ENCODE measurements around the gene GGA2.
"Not testable (repeated sequence)": the region's sequence is repeated elsewhere in the genome, so short reads cannot be mapped to it uniquely, and the experiment has no call there.

GGA2 gene

DNA sequence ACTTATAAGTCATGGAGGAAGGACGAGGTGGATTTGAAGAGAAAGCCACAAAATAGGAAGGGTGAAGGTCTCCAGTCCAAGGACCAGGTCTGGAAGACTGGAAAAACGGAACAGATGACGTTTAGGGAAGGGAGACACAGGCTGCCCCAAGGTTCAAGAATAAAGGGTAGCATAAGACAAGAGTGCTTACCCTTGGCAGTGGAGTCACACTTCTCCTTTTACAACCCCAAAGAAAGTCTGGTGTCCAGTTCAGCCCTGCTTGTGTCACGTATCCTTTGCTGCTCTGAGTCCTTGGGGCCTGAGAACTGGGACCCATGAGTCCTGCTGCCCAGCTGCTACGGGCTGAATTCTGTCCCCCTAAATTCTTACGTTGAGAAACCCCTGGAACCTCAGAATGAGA is 13.0 kb upstream of the GGA2 start:
- no peak for DNase-seq

DNA sequence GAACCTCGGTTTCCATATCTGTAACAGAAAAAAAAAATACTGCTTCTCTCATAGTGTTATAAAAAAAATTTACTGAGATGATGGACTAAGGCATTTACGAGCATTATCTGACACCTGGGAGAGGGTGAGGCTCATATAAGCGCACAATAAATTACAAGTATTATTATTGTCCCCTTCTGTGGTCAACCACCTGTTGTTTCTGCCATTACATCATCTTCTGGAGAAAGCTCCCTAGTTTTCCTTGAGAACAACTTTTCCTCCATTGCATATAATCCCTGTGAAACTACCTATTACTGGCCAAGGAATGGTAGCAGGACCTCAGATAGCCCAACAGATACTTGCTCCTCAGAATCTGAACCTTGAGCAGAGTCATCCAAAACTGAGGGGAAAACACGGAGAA is 11.7 kb upstream of the GGA2 start:
- DNase-seq, result no peak

DNA sequence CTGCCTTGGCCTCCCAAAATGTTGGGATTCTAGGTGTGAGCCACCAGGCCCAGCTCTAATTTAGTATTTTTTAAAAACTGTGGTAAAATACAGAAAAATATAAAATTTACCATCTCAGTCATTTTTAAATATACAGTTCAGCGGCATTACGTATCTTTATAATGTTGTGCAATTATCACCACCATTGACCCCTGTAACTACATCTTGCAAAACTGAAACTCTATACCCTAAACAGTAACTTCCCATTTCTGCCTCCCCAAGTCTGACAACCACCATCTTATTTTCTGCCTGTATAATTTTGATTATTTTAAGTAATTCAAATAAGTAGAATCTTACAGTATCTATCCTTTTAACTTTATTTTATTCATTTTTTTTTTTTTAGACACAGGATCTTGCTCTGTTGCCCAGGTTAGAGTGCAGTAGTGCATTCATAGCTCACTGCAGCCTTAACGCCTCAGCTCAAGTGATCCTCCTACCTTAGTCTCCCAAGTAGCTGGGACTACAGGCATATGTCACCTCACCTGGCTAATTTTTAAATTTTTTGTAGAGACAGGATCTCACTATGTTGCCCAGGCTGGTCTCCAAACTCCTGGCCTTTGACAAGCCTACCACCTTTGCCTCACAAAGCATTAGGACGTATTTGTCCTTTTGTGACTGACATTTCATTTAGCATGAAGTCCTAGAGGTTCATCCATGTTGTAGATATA is 10.9 kb upstream of the GGA2 start:
- DNase-seq, result no peak

DNA sequence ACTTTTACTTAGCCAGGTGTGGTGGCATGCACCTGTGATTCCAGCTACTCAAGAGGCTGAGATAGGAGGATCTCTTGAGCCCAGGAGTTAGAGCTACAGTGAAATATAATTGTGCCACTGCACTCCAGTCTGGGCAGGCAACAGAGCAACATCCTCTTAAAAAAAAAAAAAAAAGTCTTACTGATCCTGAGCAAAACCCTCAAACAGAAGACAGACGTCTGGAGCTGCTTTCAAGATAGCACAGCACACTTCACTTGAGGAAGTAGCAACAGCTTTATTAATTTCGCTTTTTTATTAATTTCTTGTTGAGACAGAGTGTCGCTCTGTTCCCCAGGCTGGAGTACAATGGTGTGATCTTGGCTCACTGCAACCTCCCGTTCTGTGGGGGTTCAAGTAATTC is 10.2 kb upstream of the GGA2 start:
- DNase-seq, result no peak

DNA sequence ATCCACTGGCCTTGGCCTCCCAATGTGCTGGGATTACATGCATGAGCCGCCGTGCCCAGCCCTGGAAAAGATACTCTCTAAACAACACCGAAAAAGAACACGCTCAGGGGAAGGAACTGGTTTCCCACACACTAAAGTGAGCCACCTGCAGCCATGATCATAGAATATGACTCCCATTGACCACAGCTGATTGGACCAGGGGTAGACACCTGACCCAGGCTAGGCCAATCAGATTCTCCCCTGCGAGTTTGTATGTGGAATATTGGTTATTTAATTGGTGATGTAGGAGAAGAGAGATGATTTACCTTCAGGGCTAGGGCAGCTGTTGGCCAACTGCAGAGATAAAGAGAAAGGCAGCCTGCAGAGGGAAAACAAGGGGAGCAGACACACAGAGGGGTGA is 9.0 kb upstream of the GGA2 start:
- DNase-seq, result peak; percentile 12

DNA sequence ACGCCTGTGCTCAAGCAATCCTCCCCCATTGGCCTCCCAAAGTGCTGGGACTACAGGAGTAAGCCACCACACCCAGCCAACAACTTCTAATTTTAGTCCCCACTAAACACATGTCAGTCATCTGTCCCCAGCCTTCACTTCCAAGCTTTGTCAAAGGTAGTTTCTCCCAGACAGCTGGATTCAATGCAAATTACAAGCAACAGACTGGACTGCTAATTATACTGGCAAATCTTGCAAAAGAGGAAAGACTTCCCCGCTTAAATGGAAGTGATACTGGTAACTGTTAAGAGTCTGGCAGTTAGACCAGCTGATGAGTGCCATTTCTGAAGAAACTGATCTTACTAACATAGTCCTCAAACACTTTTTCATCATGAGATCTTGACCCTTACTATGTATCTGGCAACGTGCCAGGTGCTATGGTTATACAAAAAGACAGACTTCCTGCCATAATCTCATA is 8.2 kb upstream of the GGA2 start:
- peak; percentile 95 for DNase-seq

DNA sequence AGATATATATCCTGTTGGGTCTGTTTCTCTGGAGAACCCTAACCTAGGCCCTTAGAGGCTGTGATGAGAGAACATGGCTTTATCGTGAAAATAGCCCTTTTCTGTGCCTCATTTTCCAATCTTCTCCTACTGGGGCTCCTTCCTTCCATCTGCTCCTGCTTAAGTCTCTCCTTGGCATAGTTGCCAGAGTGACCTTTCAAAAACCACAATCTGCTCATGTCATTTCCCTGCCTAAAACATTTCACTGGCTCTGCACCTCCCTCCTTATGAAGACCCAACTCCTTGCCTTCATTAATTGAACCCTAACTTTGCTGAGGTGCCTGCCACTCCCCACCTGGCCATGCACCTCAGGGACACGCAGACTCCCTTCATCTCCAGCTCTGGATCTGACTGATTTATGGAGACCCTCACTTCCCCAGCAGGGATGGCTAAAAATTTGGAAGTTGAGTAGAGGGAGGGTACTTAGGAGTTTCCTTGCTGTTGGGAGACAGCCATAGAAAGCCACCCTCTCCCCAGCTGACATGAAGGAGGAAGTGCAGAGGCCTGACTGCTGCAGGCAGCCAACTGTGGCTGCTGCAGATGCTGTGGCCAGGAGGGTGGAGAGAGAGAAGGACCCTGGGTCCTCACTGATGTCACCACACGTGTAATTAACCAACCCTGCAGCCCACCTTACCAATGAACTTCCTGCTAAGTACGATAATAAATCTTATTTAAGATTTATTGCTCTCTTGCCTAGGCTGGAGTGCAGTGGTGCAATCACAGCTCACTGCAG is 6.3 kb upstream of the GGA2 start:
- no peak for DNase-seq

DNA sequence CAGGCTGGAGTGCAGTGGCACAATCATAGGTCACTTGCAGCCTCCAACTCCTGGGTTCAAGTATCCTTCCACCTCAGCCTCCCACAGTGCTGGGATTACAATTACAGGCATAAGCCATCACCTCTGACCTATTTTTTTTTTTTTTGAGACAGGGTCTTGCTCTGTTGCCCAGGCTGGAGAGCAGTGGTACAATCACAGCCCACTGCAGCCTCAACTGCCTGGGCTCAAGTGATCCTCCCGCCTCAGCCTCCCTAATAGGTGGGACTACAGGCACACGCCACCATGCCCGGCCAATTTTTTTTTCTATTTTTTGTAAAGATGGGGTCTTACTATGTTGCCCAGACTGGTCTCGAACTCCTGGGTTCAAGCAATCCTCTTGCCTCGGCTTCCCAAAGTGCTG is 5.6 kb upstream of the GGA2 start:
- DNase-seq, result no peak

DNA sequence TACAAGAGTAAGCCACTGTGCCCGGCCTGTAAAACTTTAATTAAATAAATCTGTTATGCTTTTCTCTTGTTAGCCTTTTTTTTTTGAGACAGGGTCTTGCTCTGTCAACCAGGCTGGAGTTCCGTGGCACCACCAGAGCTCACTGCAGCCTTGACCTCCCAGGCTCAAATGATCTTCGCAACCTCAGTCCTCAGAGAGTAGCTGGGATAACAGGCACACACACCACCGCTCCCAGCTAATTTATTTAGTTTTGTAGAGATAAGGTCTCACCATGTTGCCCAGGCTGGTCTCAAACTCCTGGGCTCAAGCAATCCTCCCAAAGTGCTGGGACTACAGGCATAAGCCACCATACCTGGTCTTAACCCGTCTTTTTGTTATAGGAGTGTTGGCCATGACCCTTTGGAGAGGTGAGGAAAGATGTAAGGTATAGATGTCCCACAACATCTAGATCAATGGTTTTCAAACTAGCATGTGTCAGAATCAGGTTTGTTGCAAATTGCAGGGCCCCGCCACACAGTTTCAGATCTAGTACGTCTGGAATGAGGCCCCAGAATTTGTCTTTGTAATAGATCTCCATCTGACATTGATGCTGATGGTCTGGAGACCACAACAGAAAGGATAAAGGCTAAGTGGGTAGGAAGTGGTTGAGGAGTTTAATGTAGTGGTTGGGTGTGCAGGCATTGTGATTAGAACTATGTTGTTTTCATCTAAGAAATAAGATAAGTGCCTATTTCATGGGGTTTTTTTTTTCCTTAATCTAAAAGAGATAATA is 4.3 kb upstream of the GGA2 start:
- no peak for DNase-seq

DNA sequence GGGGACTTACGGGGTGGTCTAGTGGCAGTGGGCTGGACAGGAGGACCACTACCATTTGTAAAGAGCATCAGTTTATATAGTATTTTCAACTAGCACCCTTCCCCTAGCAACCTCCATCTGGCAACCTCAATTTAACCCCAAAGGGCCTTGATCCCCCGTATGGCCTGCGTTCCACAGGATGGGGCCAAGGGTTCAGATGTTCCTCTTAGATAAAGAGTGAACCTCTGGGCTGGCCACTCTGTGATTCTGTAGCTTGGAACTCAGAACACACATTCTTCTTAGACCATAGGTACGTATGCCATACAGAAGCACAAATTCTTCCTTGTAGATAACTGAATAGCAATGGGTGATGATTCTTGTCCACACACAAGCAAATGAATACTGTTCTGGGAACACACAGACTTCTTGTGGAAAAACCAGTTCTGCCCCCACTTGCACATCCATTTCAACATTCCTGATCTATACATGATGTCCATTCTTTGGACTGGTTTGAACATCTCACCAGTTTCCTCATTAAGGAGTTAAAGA is 1.9 kb upstream of the GGA2 start:
- no peak for DNase-seq

DNA sequence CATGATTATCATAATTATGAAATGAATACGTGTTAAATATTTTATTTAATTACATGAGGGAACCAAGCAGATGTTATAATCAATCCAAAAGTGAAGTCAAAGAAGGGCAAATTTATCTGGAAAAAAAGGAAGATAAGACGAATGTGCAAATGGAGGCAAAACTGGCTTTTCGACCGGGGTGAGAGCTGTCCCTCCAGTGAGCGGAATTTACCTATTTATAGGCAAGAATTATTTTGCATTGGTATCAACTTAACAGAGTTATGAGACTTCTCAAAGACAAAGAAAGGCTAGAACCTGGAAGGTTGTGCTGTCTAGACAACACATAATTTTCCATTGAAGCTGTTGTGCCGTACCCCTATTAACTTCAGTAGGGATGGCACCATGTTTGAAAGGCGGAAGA is 1.4 kb upstream of the GGA2 start:
- no peak for DNase-seq

DNA sequence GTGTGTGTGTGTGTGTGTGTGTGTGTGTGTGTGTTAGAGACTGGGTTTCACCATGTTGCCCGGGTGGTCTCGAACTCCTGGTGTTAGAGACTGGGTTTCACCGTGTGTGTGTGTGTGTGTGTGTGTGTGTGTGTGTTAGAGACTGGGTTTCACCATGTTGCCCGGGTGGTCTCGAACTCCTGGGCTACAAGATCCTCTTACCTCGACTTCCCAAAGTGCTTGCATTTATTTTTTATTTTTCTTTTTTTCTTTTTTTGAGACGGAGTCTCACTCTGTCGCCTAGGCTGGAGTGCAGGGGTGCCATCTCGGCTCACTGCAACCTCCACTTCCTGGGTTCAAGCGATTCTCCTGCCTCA is 599 bp upstream of the GGA2 start:
- not testable (repeated sequence) for DNase-seq

DNA sequence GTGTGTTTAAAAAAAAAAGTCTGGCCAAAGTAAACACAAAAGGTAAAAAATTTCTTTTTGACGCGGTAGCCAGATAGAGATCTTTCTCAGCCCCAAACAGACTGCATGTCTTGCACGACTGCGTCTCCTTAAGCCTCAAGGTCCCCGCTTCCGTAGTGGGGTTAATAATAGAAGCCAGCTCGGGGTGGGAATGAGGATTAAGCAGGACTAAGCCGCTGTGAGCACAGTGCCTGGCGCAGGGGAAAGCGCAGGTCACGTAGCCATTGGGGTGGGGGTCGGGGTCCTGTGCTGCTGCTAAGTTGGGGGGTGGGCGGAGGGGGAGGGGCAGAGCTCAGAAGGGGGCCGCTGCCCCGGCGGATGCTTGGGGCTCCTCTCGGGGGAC is 521 bp downstream of the GGA2 start:
- no peak for DNase-seq

DNA sequence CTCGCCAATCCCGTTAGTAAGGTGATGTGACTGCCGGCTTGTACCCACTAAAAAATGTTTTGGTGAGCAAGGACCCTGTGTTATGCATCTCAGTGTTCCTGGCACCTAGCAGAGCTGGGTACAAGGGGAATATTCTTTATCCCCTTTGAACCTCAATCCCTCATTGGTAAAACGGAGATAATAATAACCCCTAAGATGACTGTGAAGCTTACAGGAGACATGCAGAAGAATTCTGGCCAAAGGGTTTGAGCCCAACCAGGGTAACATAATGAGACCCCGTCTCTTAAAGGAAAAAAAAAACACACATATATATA is 896 bp downstream of the GGA2 start:
- no peak for DNase-seq

DNA sequence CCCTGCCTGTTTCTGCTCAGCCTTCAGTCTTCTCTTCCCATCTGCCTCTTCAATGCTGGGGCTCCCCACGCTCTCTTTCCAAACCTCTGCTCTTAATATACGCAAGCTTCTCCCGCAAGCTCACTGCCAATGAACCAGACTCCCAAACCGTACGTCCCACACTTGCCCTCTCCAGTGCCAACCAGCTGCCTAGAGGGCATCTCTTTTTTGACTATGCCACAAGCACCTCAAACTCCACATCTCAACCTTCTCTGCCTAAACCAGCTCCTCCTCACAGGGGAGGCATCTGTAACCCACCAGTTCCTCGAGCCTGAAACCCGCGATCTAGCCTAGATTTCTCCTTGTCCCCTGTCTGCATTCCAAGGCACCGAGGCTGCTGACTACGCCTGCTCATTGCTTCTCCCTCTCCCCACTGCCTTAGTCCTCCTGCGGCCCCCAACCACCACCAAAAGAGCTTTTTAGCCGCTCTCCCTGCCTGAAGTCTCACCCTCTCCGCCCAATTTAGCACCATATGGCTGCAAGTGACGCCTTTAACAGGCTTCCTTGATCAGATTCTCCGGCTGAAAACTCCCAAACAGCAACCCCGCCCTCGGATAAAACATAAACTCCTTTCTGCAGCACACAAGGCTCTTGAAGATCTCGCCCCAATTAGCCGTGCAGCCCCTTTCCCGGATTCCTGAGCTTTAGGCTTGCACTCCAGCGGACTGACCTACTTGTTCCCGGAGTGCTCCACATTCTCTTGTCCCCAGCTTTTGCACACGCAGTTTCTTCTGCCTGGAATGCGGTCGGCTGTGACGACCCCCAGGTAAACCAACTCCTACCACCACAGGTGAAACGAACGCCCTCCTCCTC is 1.5 kb downstream of the GGA2 start:
- peak; percentile 2 for DNase-seq

DNA sequence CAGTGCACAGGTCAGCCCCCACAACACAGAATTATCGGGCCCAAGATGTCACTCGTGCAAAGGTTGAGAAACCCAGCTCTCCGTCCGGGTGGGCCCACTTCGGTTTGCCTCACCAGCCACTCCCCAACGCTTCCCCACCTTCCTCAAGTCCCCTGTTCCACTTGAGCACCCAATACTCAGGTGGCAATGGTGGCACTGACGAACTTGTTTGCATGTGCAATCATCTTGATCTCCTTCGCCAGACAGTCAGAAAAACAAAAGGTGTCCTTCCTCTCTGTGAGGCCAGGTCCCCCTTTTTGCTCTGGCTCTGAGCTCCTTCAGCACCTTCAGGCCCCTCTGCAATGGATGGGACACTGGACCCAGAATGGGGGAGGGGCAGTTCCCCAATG is 3.7 kb downstream of the GGA2 start:
- DNase-seq, result no peak

DNA sequence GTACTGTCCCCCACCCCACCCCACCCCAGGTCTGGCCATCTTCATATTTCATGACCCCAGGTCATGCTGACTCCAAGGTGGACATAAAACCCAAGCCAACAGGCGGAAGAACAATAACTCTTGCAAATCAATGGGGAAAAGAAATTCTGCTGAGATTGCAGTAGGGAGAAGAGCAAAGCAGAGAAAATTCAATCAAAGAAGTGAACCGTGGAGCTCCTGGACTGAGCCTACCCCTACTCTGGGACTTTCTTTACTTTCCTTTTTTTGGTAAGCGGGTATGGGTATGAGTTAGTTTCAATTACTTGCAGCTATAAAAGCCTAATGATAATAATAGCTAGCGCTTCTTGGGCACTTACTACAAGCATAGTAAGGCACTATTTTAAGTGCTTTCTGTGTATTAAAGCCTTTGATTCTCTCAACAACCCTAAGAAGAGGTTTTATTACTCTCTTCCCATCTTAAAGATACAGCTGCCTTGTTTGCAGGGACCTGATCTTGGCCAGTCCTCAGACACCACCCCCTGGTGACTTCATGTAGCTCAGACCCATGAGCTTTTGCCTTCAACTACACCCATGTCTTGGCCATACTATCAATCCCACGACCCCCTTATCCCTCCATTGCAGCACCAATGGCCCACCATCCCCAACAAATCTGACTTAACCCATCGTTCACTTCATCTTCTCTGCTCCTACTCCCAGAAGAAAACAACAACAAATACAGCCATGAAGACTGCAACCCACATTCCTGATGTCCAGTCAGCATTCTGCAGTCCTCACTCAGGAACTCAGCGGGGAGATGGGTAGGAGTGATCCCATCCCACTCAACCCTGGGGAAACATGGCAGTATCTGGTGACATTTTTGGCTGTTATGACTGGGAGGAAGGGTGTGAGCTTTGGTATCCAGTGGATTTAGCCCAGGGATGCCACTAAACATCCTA is 4.4 kb downstream of the GGA2 start:
- no peak for DNase-seq

DNA sequence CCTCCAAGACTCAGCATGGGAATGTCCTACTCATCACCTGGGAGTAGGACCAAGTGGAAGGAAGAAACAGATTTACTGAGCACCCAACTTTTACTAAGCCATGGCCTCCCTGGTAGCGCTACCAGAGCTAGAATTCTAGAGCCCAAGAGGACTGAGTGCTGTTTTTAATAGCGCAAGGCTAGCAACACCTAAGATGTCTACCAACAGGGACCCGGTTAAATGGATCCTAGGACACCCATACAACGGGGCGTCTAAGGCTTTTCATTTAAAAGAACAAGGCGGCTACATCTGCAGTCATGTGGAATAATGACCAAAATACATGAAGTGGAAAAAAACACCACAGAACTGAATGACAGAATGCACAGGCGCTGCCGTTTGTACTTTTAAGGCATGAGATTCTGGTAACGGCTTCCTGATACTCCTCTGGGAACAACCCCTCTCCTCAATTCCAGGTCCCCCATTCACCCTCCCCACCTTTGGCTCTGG is 5.1 kb downstream of the GGA2 start:
- no peak for DNase-seq

DNA sequence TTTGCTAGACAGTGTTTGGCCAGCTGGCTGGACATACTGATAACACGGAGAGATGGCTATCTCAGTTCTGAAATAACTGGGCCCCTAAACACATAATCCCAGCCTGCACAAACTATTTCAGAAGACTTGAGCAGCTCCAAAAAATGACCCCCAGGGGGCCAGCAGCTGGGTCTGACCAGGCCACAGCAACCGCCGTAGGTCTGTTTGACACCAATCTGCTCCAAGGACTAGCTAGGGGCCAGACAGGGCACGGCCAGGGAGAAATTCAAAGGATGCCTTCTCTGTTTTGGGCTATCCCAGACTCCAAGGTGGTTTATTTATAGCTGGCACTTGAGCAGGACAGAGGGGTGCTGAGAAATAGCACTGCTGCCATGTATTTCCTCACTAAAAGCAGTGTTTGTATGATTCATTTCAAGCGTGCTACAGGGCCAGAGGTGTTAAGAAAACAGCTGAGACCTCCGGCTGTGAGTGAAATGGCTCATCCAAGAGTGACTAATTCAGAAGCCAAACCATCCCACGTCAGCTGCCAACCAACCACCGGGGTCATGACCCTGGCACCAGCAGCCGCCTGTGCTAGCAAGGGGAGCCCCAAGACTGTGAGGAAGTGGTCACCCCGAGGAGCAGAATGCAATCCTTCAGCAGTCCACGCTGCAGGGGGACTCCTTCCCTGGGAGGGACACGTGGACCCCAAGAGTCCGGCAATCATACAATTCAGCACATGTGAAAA is 5.7 kb downstream of the GGA2 start:
- no peak for DNase-seq

DNA sequence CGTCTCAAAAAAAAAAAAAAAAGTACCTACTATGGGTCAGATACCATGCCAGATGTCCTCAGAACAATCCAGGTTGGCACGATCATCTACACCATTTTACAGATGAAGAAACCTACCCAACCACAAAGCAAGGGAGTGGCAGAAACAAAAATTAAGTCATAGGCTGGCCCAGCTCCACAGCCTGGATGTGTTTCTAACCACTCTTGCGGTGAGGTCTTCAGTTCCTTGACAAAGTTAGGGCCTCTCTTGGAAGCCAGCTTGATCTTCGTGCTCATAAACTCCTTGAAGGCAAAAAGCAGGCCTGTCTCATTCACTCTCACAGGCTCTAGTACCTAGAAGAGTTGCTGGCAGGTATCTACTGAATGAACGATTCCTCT is 6.2 kb downstream of the GGA2 start:
- DNase-seq, result no peak

DNA sequence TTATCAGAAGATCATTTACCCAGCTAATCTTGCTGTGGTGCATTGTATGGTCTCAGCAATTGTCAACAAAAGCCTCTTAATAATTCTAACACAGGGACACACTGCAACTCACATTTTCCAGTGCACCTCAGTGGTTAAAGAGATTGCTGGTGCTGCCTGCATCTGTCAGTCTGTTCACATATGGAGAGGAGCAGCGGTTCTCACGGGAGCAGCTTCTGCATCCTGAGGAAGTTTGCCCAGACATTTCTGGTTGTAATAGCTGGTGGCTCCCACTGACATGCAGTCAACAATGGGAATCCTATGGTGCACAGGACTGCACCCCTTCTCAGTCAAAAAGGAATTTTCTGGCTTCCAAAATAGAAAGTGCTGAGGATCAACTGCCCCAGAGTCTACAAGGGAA is 7.8 kb downstream of the GGA2 start:
- DNase-seq, result no peak

All from NCI-H526 treated with DMSO at 0.1 percent for 48 hours (cell line).